Measurements from ENCODE around the gene UBE2V1. TPM values are rescaled to one million over a fixed set of nuclear protein-coding genes. Genes with fewer than 3 reads are reported as not detected.

UBE2V1 gene
- total and polyA plus RNA-seq, 2 of the 13 experiments (the other 11 are each of a cell fraction or from before 2014, with no cell fraction given) = 81.3 to 132 TPM

DNA sequence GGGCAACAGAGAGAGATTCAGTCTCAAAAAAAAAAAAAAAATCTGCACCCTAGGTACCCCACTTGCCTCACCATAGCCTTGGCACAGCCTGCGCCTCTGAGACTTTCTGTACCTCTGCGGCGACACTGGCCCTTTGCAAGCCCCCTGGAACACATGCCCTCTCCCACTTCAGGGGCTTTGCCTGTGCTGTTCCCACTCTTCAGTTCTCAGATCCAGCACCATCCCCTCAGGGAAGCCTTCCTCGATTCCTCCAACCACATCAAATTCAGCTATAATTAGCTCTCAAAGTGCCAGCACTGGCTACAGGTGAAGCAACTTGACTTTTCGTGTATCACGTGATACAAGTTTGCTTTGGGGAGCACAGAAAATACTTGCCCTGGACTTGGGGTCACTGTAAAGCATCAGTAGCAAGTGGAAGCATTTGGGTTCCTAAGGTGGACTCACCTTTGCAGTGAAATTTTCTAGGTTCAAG lies 2.1 kb upstream of the UBE2V1 start (continued):
- TF ChIP-seq, protein P1, sequence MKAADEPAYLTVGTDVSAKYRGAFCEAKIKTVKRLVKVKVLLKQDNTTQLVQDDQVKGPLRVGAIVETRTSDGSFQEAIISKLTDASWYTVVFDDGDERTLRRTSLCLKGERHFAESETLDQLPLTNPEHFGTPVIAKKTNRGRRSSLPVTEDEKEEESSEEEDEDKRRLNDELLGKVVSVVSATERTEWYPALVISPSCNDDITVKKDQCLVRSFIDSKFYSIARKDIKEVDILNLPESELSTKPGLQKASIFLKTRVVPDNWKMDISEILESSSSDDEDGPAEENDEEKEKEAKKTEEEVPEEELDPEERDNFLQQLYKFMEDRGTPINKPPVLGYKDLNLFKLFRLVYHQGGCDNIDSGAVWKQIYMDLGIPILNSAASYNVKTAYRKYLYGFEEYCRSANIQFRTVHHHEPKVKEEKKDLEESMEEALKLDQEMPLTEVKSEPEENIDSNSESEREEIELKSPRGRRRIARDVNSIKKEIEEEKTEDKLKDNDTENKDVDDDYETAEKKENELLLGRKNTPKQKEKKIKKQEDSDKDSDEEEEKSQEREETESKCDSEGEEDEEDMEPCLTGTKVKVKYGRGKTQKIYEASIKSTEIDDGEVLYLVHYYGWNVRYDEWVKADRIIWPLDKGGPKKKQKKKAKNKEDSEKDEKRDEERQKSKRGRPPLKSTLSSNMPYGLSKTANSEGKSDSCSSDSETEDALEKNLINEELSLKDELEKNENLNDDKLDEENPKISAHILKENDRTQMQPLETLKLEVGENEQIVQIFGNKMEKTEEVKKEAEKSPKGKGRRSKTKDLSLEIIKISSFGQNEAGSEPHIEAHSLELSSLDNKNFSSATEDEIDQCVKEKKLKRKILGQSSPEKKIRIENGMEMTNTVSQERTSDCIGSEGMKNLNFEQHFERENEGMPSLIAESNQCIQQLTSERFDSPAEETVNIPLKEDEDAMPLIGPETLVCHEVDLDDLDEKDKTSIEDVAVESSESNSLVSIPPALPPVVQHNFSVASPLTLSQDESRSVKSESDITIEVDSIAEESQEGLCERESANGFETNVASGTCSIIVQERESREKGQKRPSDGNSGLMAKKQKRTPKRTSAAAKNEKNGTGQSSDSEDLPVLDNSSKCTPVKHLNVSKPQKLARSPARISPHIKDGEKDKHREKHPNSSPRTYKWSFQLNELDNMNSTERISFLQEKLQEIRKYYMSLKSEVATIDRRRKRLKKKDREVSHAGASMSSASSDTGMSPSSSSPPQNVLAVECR (CRISPR knock-in tag; IDR thresholded peaks at IDR 0.05; ENCODE audit: borderline replicate concordance) = no peak
- TF ChIP-seq ZNF432 (CRISPR knock-in tag; IDR thresholded peaks at IDR 0.05; ENCODE audit: borderline replicate concordance) = no peak
- TF ChIP-seq, protein P2, sequence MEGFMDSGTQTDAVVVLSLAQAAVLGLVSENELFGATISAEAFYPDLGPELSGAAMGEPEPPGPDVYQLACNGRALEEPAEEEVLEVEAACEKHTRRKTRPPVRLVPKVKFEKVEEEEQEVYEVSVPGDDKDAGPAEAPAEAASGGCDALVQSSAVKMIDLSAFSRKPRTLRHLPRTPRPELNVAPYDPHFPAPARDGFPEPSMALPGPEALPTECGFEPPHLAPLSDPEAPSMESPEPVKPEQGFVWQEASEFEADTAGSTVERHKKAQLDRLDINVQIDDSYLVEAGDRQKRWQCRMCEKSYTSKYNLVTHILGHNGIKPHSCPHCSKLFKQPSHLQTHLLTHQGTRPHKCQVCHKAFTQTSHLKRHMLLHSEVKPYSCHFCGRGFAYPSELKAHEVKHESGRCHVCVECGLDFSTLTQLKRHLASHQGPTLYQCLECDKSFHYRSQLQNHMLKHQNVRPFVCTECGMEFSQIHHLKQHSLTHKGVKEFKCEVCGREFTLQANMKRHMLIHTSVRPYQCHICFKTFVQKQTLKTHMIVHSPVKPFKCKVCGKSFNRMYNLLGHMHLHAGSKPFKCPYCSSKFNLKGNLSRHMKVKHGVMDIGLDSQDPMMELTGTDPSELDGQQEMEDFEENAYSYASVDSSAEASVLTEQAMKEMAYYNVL (CRISPR knock-in tag; IDR thresholded peaks at IDR 0.05; ENCODE audit: borderline replicate concordance) = no peak
- no peak for TF ChIP-seq AGO1 (IDR thresholded peaks at IDR 0.05; ENCODE audit: low read depth, low read length, poor library complexity, severe bottlenecking)
- 0 out of 2 replicates have a peak, but pooled peaks have one; percentile 39 for TF ChIP-seq NFKB2 (CRISPR knock-in tag; IDR thresholded peaks at IDR 0.05; ENCODE audit: borderline replicate concordance)
- TF ChIP-seq, protein P3, sequence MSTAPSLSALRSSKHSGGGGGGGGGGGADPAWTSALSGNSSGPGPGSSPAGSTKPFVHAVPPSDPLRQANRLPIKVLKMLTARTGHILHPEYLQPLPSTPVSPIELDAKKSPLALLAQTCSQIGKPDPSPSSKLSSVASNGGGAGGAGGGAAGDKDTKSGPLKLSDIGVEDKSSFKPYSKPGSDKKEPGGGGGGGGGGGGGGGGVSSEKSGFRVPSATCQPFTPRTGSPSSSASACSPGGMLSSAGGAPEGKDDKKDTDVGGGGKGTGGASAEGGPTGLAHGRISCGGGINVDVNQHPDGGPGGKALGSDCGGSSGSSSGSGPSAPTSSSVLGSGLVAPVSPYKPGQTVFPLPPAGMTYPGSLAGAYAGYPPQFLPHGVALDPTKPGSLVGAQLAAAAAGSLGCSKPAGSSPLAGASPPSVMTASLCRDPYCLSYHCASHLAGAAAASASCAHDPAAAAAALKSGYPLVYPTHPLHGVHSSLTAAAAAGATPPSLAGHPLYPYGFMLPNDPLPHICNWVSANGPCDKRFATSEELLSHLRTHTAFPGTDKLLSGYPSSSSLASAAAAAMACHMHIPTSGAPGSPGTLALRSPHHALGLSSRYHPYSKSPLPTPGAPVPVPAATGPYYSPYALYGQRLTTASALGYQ (CRISPR knock-in tag; IDR thresholded peaks at IDR 0.05) = no peak
- TF ChIP-seq ZNF101 (CRISPR knock-in tag; IDR thresholded peaks at IDR 0.05; ENCODE audit: borderline replicate concordance, low read depth) = no peak
- TF ChIP-seq KDM5B (CRISPR knock-in tag; IDR thresholded peaks at IDR 0.05; ENCODE audit: borderline replicate concordance) = no peak
- TF ChIP-seq, protein P4, sequence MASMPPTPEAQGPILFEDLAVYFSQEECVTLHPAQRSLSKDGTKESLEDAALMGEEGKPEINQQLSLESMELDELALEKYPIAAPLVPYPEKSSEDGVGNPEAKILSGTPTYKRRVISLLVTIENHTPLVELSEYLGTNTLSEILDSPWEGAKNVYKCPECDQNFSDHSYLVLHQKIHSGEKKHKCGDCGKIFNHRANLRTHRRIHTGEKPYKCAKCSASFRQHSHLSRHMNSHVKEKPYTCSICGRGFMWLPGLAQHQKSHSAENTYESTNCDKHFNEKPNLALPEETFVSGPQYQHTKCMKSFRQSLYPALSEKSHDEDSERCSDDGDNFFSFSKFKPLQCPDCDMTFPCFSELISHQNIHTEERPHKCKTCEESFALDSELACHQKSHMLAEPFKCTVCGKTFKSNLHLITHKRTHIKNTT (CRISPR knock-in tag; IDR thresholded peaks at IDR 0.05) = no peak
- TF ChIP-seq CHD2 (IDR thresholded peaks at IDR 0.05; ENCODE audit: low read depth, low read length) = no peak
- TF ChIP-seq KDM2A (CRISPR knock-in tag; IDR thresholded peaks at IDR 0.05; ENCODE audit: borderline replicate concordance, low read depth) = no peak
- 0 out of 2 replicates have a peak, but pooled peaks have one; percentile 20 for TF ChIP-seq MEIS2 (CRISPR knock-in tag; IDR thresholded peaks at IDR 0.05)
- 0 out of 2 replicates have a peak, but pooled peaks have one; percentile 2 for TF ChIP-seq ZMAT3 (CRISPR knock-in tag; conservative IDR thresholded peaks at IDR 0.05)
- 0 out of 2 replicates have a peak, but pooled peaks have one; percentile 45 for TF ChIP-seq HOXA5 (CRISPR knock-in tag; IDR thresholded peaks at IDR 0.05)
- no peak for TF ChIP-seq ZNF790 (CRISPR knock-in tag; IDR thresholded peaks at IDR 0.05; ENCODE audit: borderline replicate concordance)
- no peak for TF ChIP-seq NFIB (CRISPR knock-in tag; IDR thresholded peaks at IDR 0.05; ENCODE audit: borderline replicate concordance)
- no peak for TF ChIP-seq ZNF678 (CRISPR knock-in tag; IDR thresholded peaks at IDR 0.05)
- TF ChIP-seq MXD4 (CRISPR knock-in tag; IDR thresholded peaks at IDR 0.05) = no peak
- TF ChIP-seq HOXA9 (CRISPR knock-in tag; IDR thresholded peaks at IDR 0.05; ENCODE audit: borderline replicate concordance) = no peak
- TF ChIP-seq AGO2 (optimal IDR thresholded peaks at IDR 0.05; ENCODE audit: low read depth, low read length) = no peak
- TF ChIP-seq SNAPC2 (CRISPR knock-in tag; IDR thresholded peaks at IDR 0.05) = no peak
